ENCODE data around the gene CTRB1.
A peak's percentile ranks its signal among the peaks of the same experiment; 100 is the strongest.
"Not testable (repeated sequence)": the region's sequence is repeated elsewhere in the genome, so short reads cannot be mapped to it uniquely, and the experiment has no call there.

The CTRB1 gene

GRCh38 chr16:75241412-75241811 is 22.6 kb downstream of the CTRB1 start:
- TF ChIP-seq CTCF (IDR thresholded peaks at IDR 0.05; ENCODE audit: extremely low read depth, insufficient read depth, missing control alignments) = no peak
- in situ Hi-C loops (cut with MboI; ENCODE audit: low pct_unique_long_range_greater_than_20kb, low sequenced_read_pairs, unreplicated experiment) = no loop called here
- no peak for DNase-seq (ENCODE audit: low spot score)

- in situ Hi-C loops (cut with MboI; ENCODE audit: low pct_unique_long_range_greater_than_20kb, low sequenced_read_pairs, unreplicated experiment) = no loop called here
- TF ChIP-seq CTCF (IDR thresholded peaks at IDR 0.05; ENCODE audit: extremely low read depth, insufficient read depth, missing control alignments) = no peak
- DNase-seq (ENCODE audit: low spot score) = no peak
Measured at GRCh38 chr16:75241955-75242354, 23.2 kb downstream of the CTRB1 start.

GRCh38 chr16:75242436-75243078 is 23.8 kb downstream of the CTRB1 start:
- in situ Hi-C loops (cut with MboI; ENCODE audit: low pct_unique_long_range_greater_than_20kb, low sequenced_read_pairs, unreplicated experiment); DNase-seq (ENCODE audit: low spot score): not testable (repeated sequence)

- in situ Hi-C loops (cut with MboI; ENCODE audit: low pct_unique_long_range_greater_than_20kb, low sequenced_read_pairs, unreplicated experiment) = no loop called here
- TF ChIP-seq CTCF (IDR thresholded peaks at IDR 0.05; ENCODE audit: extremely low read depth, insufficient read depth, missing control alignments) = no peak
- no peak for DNase-seq (ENCODE audit: low spot score)
Measured at GRCh38 chr16:75243667-75244224, 25.0 kb downstream of the CTRB1 start.

GRCh38 chr16:75244225-75244809 is 25.5 kb downstream of the CTRB1 start:
- TF ChIP-seq CTCF (IDR thresholded peaks at IDR 0.05; ENCODE audit: extremely low read depth, insufficient read depth, missing control alignments) = no peak

GRCh38 chr16:75244844-75245758 is 26.3 kb downstream of the CTRB1 start:
- TF ChIP-seq CTCF (IDR thresholded peaks at IDR 0.05; ENCODE audit: extremely low read depth, insufficient read depth, missing control alignments) = no peak

More at GRCh38 chr16:75244225-75244809, 25.5 kb downstream of the CTRB1 start:
- in situ Hi-C loops (cut with MboI; ENCODE audit: low pct_unique_long_range_greater_than_20kb, low sequenced_read_pairs, unreplicated experiment) = no loop called here
- DNase-seq (ENCODE audit: low spot score) = no peak

More at GRCh38 chr16:75244844-75245758, 26.3 kb downstream of the CTRB1 start:
- in situ Hi-C loops (cut with MboI; ENCODE audit: low pct_unique_long_range_greater_than_20kb, low sequenced_read_pairs, unreplicated experiment) = no loop called here
- peak; percentile 70 for DNase-seq (ENCODE audit: low spot score)
